ENCODE results near the gene MIOX. TPM values are rescaled to one million over a fixed set of nuclear protein-coding genes. Genes with fewer than 3 reads are reported as not detected.

The MIOX gene
- total RNA-seq (2014; rRNA removed; shearing (Covaris generic)) = 0.12 TPM in 1 of 2 replicates, not detected in the other

GRCh38 chr22:50486561-50487289, at the start of gene MIOX:
MIOX (plus strand) TSS chr22:50486859; CDS start chr22:50486898, 39 bp downstream.
- DNase-seq (ENCODE audit: low read depth) = peak; percentile 48

GRCh38 chr22:50437511-50438304, 49.0 kb upstream of the MIOX start:
- no peak for DNase-seq (ENCODE audit: low read depth)

- DNase-seq (ENCODE audit: low read depth) = no peak
Observed at GRCh38 chr22:50438305-50439275, 48.1 kb upstream of the MIOX start.

- no peak for DNase-seq (ENCODE audit: low read depth)
Observed at GRCh38 chr22:50439314-50439870, 47.3 kb upstream of the MIOX start.

- no peak for DNase-seq (ENCODE audit: low read depth)
Observed at GRCh38 chr22:50439871-50440331, 46.8 kb upstream of the MIOX start.

GRCh38 chr22:50440544-50441249, 46.0 kb upstream of the MIOX start:
- no peak for DNase-seq (ENCODE audit: low read depth)

- DNase-seq (ENCODE audit: low read depth) = no peak
Observed at GRCh38 chr22:50441428-50441993, 45.1 kb upstream of the MIOX start.

- DNase-seq (ENCODE audit: low read depth) = no peak
Observed at GRCh38 chr22:50443197-50443596, 43.5 kb upstream of the MIOX start.

GRCh38 chr22:50443801-50444625, 42.6 kb upstream of the MIOX start:
- DNase-seq (ENCODE audit: low read depth) = no peak

- peak; percentile 54 for DNase-seq (ENCODE audit: low read depth)
Observed at GRCh38 chr22:50444663-50445062, 42.0 kb upstream of the MIOX start.

GRCh38 chr22:50445071-50445879, 41.4 kb upstream of the MIOX start:
- no peak for DNase-seq (ENCODE audit: low read depth)

- DNase-seq (ENCODE audit: low read depth) = no peak
Observed at GRCh38 chr22:50445880-50446707, 40.6 kb upstream of the MIOX start.

GRCh38 chr22:50446708-50447575, 39.7 kb upstream of the MIOX start:
- DNase-seq (ENCODE audit: low read depth) = no peak

GRCh38 chr22:50447576-50448551, 38.8 kb upstream of the MIOX start:
- no peak for DNase-seq (ENCODE audit: low read depth)

GRCh38 chr22:50452649-50453048, 34.0 kb upstream of the MIOX start:
- no peak for DNase-seq (ENCODE audit: low read depth)

All from RPMI7951 (cell line).